Ovary (tissue), 9 donors: Measurements from ENCODE around the gene TTC23. TPM values are rescaled to one million over a fixed set of nuclear protein-coding genes. Genes with fewer than 3 reads are reported as not detected.

Experiments used
- DNase-seq, 5 donors: peaks; one replicate each; pipeline ENCODE4 v3.0.0-alpha.2; 2019 to 2020
- H3K27ac ChIP-seq, 2 donors: fragments of 200-600 bp; one replicate each; pipeline versions ENCODE4 v1.5.1 to v1.8.0; 2019 to 2022
- H3K27me3 ChIP-seq: fragments of 200-600 bp; one replicate; pipeline ENCODE4 v1.8.0; 2022
- H3K36me3 ChIP-seq: fragments of 200-600 bp; sonication (generic); one replicate; pipeline ENCODE4 v1.5.1; 2019
- H3K4me1 ChIP-seq: one replicate; pipeline ENCODE4 v1.8.1; 2013; ENCODE audit warnings: mild to moderate bottlenecking, moderate library complexity; ENCODE audit not compliant: insufficient read depth
- H3K4me3 ChIP-seq: fragments of 200-600 bp; sonication (generic); one replicate; pipeline ENCODE4 v1.5.1; 2017
- H3K9me3 ChIP-seq, 2 donors: fragments of 200-600 bp in 1 of 2; sonication (generic) in 1 of 2; one replicate each; pipeline versions ENCODE4 v1.5.1 to v1.8.1; 2013 to 2019; ENCODE audit warnings: mild to moderate bottlenecking in 1 of 2, moderate library complexity in 1 of 2
- CTCF ChIP-seq, 3 donors: fragments of 450-650 bp in 2 of 3; fragments of 200-600 bp in 1 of 3; IDR thresholded peaks; one replicate each; pipeline versions ENCODE4 v1.5.1 to v1.8.0; 2016 to 2022; ENCODE audit warnings: antibody characterized with exemption in 3 of 3, mild to moderate bottlenecking in 1 of 3
- EP300 ChIP-seq: sonication (generic); formaldehyde crosslinking; IDR thresholded peaks from one replicate; pipeline ENCODE4 v1.6.1; 2017; ENCODE audit warnings: antibody characterized with exemption
- POLR2A ChIP-seq: fragments of 450-650 bp; IDR thresholded peaks from one replicate; pipeline ENCODE4 v1.6.1; 2017; ENCODE audit warnings: antibody characterized with exemption, mild to moderate bottlenecking, moderate library complexity
- WGBS, 3 donors: extraction: QIAGEN DNeasy Blood & Tissue Kit in 1 of 3; methylation state at CpG; one replicate each; pipeline versions ENCODE4 v1.1.5 to v1.1.7; 2013 to 2017; 5-methylcytosine and 5-hydroxymethylcytosine counted together
- intact Hi-C, 4 donors: fragments of 100-400 bp; cut with DNase I; formaldehyde crosslinking; loops; one replicate each; pipeline versions ENCODE4 v1.11.0 to v1.15.1; 2022 to 2023
- polyA plus RNA-seq, 2 donors: library from polyadenylated mRNA; stranded (reverse); fragments of 200-250 nt in 1 of 2; fragments of 350-450 nt in 1 of 2; fragmentation: Illumina TruSeq in 1 of 2; extraction: RNeasy Lipid Tissue Mini Kit (QIAGEN cat#74804) in 1 of 2; gene quantifications; one replicate each; pipeline ENCODE4 v1.2.3, GENCODE V29; 2013 to 2014
- total RNA-seq, 7 donors: library from RNA; depleted of rRNA in 2 of 7; stranded (reverse); fragments of >200 nt in 2 of 7; fragmentation: NEBNext Ultra II Directional in 3 of 7; extraction: Animal tissue kit (Norgen Biotek cat#: 25700) in 3 of 7; gene quantifications; one replicate each; pipeline versions ENCODE4 v1.1.0 to v1.2.4, GENCODE V29; 2016 to 2023
- donor health status: DM: no; HTN: no; CAD: no; lungs with moderate emphysema.
- donor health status: DM: no; HTN: no; CAD: no.
- donor health status: Bipolar disorder and iron deficiency.
- donor health status: DM: yes; HTN: yes; CAD: no.
- donor health status: DM: no; HTN: no; CAD: no.
- donor health status: DM: yes; HTN: yes; CAD: no.

TTC23 gene
- total and polyA plus RNA-seq, 9 donors = 15.9 to 35.8 (median 25.8) TPM

DNA sequence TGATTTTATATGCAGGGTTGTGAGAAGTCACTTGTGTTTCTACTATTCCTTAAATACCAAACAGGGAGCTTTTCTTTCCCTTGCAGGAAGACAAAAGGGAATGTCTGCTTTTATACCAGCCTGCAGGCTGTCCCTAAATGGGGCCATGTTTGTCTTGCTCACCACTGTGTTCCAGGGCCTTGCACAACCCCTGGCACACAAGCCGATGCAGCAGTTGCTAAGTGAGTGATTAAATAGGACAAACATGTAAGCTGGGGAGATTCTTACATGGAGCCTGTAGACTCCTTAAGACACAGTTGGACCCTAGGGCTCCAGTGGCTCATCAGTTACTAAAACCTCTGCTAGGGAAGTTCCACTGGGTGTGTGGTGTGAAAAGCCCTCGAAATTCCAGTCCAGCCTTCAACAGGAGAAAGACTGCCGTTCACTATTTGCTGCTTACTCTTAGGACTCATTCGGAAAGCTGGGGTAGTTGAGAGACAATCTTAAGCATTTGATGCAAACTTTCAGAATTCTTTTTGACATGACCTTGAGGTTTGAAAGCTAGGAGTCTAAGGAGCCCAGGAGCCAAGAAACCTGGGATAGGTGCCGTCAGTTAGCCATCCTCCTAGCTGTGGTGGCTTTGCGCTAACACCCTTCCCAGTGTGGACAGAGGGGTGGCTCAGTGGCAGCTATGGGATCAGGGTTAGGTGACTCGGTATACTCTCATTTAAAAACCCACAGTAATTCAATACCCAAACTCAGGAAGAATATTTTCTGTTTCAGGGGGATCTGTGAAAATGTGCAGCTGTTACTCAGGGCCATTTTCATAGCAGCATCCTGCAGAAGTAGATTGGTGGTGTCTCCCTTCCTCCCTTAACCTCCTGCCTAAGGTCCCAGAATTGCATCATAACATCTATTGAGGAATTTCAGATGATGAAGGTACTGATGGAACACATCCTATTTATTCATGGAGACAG, 105.4 kb downstream of the TTC23 start:
- TF ChIP-seq POLR2A (no peak), EP300 (no peak), CTCF (IDR thresholded peaks at IDR 0.05) (no peak)

GRCh38 chr15:99143242-99143641, 106.1 kb downstream of the TTC23 start:
- intact Hi-C loops = no loop called here

More for the DNA sequence above, 105.4 kb downstream of the TTC23 start:
- Histone ChIP-seq H3K27ac (no peak overlapping the region), H3K4me1 (no peaks in the 10 kb centered on the region), H3K9me3 (no peaks in the 10 kb centered on the region), H3K36me3 (no peaks in the 10 kb centered on the region), H3K27me3 (no peaks in the 10 kb centered on the region), H3K4me3 (no peak overlapping the region)
- DNase-seq = peak in 1 of 5 donors; percentile 54
- 73 to 81% (median 75%) methylated on average over 7 of the region's 7 CpGs for WGBS, 3 donors
- intact Hi-C loops = no loop called here

GRCh38 chr15:99142562-99142961, 106.8 kb downstream of the TTC23 start:
- H3K4me3 ChIP-seq = no peak overlapping the region
- intact Hi-C loops = no loop called here
- H3K9me3 ChIP-seq = no peaks in the 10 kb centered on the region
- H3K36me3 ChIP-seq = no peaks in the 10 kb centered on the region
- WGBS, 3 donors = 81 to 87% (median 81%) methylated on average over 5 of the region's 5 CpGs
- TF ChIP-seq POLR2A (no peak), EP300 (no peak)
- no peaks in the 10 kb centered on the region for H3K4me1 ChIP-seq
- no peaks in the 10 kb centered on the region for H3K27me3 ChIP-seq
- no peak overlapping the region for H3K27ac ChIP-seq
- DNase-seq = no peak

More at GRCh38 chr15:99143242-99143641, 106.1 kb downstream of the TTC23 start:
- Histone ChIP-seq H3K4me1 (no peaks in the 10 kb centered on the region), H3K36me3 (no peaks in the 10 kb centered on the region), H3K27me3 (no peaks in the 10 kb centered on the region), H3K27ac (no peak overlapping the region), H3K4me3 (no peak overlapping the region), H3K9me3 (no peaks in the 10 kb centered on the region)
- 49 to 52% (median 51%) methylated on average over 3 of the region's 3 CpGs for WGBS, 3 donors
- no peak for DNase-seq
- no peak for TF ChIP-seq CTCF (IDR thresholded peaks at IDR 0.05)
- no peak for TF ChIP-seq EP300
- no peak for TF ChIP-seq POLR2A

DNA sequence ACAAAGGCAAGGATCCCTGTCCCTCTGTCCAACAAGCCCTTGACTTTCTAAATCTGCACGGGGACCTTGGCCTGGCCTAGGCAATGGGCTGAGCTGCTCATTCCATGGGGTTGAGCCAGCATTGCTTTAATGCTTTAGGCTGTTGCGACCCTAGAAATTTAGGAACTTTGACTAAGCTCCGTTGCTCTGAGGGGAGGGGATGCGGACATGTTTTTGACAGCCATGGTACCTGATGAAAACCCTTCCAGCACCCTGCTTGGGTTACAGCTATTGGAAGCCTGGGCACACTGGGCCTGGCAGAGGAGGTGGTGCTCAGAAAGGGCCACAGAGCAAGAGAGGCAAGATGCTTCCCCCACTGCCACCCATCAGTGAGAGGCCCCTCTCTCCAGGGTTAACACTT, 107.4 kb downstream of the TTC23 start:
- Histone ChIP-seq H3K9me3 (no peaks in the 10 kb centered on the region), H3K4me1 (no peaks in the 10 kb centered on the region), H3K27ac (no peak overlapping the region), H3K36me3 (no peaks in the 10 kb centered on the region), H3K27me3 (no peaks in the 10 kb centered on the region), H3K4me3 (no peak overlapping the region)
- intact Hi-C loops = no loop called here
- no peak for DNase-seq
- TF ChIP-seq CTCF (IDR thresholded peaks at IDR 0.05) (no peak), POLR2A (no peak), EP300 (no peak)
- 93 to 96% (median 95%) methylated on average over 4 of the region's 4 CpGs for WGBS, 3 donors

- intact Hi-C loops = no loop called here
- Histone ChIP-seq H3K27me3 (no peaks in the 10 kb centered on the region), H3K4me3 (no peak overlapping the region), H3K4me1 (no peaks in the 10 kb centered on the region), H3K36me3 (no peaks in the 10 kb centered on the region), H3K9me3 (no peaks in the 10 kb centered on the region), H3K27ac (no peak overlapping the region)
- TF ChIP-seq CTCF (IDR thresholded peaks at IDR 0.05) (no peak), POLR2A (no peak), EP300 (no peak)
- DNase-seq = no peak
- 96 to 98% (median 96%) methylated on average over 4 of the region's 4 CpGs for WGBS, 3 donors
Observed at GRCh38 chr15:99140590-99140989, 108.8 kb downstream of the TTC23 start.
